PFSK-1 (cell line): ENCODE data around the gene LRRC4C.

Experiments
- FOXP2 ChIP-seq: optimal IDR thresholded peaks from 2 replicates; pipeline ENCODE3; 2011; ENCODE audit warnings: borderline replicate concordance, control low read depth, inconsistent platforms; ENCODE audit not compliant: insufficient read depth; ENCODE audit errors: extremely low read length, extremely low read depth
- POLR2AphosphoS5 ChIP-seq: IDR thresholded peaks from 2 replicates; pipeline ENCODE4 v1.6.1; 2012; ENCODE audit warnings: low read depth, mild to moderate bottlenecking, control low read depth, low read length, moderate library complexity
- REST ChIP-seq, 2 experiments: IDR thresholded peaks; 2 replicates each; pipeline versions ENCODE4 v1.6.1 to v1.8.0; 2011 to 2012; ENCODE audit warnings: low read depth in 2 of 2, low read length in 2 of 2, control low read depth in 1 of 2, inconsistent platforms in 1 of 2, mild to moderate bottlenecking in 1 of 2, moderate library complexity in 1 of 2; ENCODE audit not compliant: insufficient read depth in 1 of 2
- SIN3A ChIP-seq: IDR thresholded peaks from 2 replicates; pipeline ENCODE4 v1.6.1; 2012; ENCODE audit warnings: mild to moderate bottlenecking, low read length, moderate library complexity, borderline replicate concordance; ENCODE audit not compliant: insufficient read depth
- TAF1 ChIP-seq: IDR thresholded peaks from 2 replicates; pipeline ENCODE4 v1.6.1; 2012; ENCODE audit warnings: low read length, control low read depth, borderline replicate concordance; ENCODE audit not compliant: insufficient read depth

LRRC4C gene

GRCh38 chr11:40241524-40242051 is 1217.9 kb downstream of the LRRC4C start:
- TF ChIP-seq FOXP2: no peak

DNA sequence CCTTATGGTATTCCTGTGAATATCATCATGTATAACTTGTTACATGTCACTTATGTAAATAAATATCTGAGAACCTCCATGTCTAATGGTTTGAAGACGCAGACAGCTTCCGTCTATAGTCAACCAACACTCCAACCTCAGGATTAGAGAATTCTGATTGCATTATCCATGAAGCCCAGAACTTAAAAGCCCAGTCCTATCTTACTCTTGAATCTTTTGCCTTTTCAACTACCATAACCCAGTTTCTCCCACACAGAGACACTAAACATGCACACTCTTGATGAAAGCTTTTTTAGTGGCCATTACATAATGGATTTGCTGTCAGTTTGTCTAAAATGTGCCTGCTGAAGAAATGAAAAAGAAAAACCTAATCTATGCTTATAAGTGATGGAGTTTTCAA is 1219.2 kb downstream of the LRRC4C start:
- TF ChIP-seq REST (IDR thresholded peaks at IDR 0.05; ENCODE audit: insufficient read depth in 1 of 2, low read depth in 2 of 2, low read length in 2 of 2) (no peak), FOXP2 (no peak), SIN3A (no peak), TAF1 (no peak), POLR2AphosphoS5 (no peak)

DNA sequence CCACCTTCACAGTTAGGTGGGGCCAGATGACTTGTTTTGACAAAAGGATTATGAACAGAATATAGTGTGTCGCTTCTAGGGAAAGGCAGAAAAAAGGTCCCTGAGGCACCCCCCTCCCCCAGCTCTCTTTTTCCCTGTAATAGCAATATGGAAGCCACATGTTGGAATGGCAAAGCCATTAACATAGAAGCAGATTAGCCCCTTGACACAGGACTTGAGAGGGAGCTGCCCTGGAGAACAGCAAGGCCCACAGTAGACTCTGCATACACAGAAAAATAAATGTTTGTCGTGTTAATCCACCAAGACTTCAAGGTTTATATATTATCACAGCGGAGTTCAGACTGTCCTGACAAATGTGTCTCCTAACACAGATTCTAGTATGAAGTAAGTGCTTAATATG is 1222.9 kb downstream of the LRRC4C start:
- TF ChIP-seq SIN3A: no peak
- TF ChIP-seq REST (IDR thresholded peaks at IDR 0.05; ENCODE audit: insufficient read depth in 1 of 2, low read depth in 2 of 2, low read length in 2 of 2): no peak
- TF ChIP-seq POLR2AphosphoS5: no peak
- TF ChIP-seq FOXP2: no peak

GRCh38 chr11:40235841-40236240 is 1223.6 kb downstream of the LRRC4C start:
- TF ChIP-seq SIN3A: no peak
- TF ChIP-seq TAF1: no peak
- no peak for TF ChIP-seq REST (IDR thresholded peaks at IDR 0.05; ENCODE audit: insufficient read depth in 1 of 2, low read depth in 2 of 2, low read length in 2 of 2)
- no peak for TF ChIP-seq FOXP2
- TF ChIP-seq POLR2AphosphoS5: no peak

- TF ChIP-seq REST (IDR thresholded peaks at IDR 0.05; ENCODE audit: insufficient read depth in 1 of 2, low read depth in 2 of 2, low read length in 2 of 2): no peak
- TF ChIP-seq TAF1: no peak
- TF ChIP-seq FOXP2: no peak
- TF ChIP-seq SIN3A: no peak
- no peak for TF ChIP-seq POLR2AphosphoS5
Observed at GRCh38 chr11:40230821-40231220, 1228.6 kb downstream of the LRRC4C start.

GRCh38 chr11:40228662-40229061 is 1230.8 kb downstream of the LRRC4C start:
- no peak for TF ChIP-seq REST (IDR thresholded peaks at IDR 0.05; ENCODE audit: insufficient read depth in 1 of 2, low read depth in 2 of 2, low read length in 2 of 2)
- TF ChIP-seq TAF1: no peak
- TF ChIP-seq SIN3A: no peak
- TF ChIP-seq FOXP2: no peak
- no peak for TF ChIP-seq POLR2AphosphoS5
